ENCODE measurements around the gene KNSTRN. TPM values are rescaled to one million over a fixed set of nuclear protein-coding genes. Genes with fewer than 3 reads are reported as not detected.

Gene KNSTRN
- total RNA-seq, 4 donors from 2014 or later, result 3.3 to 7.1 (median 4.2) TPM

DNA sequence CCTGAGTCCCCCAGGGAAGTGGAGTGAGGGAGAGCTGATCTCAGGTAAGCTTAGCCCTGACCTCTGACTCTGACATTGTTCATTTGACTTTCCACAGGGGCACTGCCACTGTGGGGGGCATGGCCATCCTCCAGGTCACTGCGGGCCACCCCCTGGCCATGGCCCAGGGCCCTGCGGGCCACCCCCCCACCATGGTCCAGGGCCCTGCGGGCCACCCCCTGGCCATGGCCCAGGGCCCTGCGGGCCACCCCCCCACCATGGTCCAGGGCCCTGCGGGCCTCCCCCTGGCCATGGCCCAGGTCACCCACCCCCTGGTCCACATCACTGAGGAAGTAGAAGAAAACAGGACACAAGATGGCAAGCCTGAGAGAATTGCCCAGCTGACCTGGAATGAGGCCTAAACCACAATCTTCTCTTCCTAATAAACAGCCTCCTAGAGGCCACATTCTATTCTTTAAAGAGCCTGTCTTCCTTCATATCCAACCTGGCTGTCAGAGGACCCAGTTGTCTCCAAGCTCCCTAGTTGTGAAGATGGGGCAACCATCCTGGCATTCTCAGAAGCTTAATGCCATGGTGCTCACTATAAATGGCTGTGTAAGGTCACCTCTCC, 26.4 kb upstream of the KNSTRN start:
- Histone ChIP-seq H3K4me3 (no peak overlapping the region), H3K9me3 (no peaks in the 10 kb centered on the region), H3K27me3 (no peaks in the 10 kb centered on the region), H3K4me1 (peaks cover 0 to 31% (median 10%) of the 10 kb centered on the region in 4 donors), H3K36me3 (no peaks in the 10 kb centered on the region), H3K27ac (no peak overlapping the region)
- no peak for DNase-seq (ENCODE audit: low spot score in 2 of 2)
- no peak for TF ChIP-seq CTCF (IDR thresholded peaks at IDR 0.05)
- TF ChIP-seq EP300 (IDR thresholded peaks at IDR 0.05), result no peak
- TF ChIP-seq POLR2A (IDR thresholded peaks at IDR 0.05), result no peak
- WGBS, 2 donors, result 87% methylated on average over 3 of the region's 5 CpGs; no CpG with 5 or more reads in 1 of the 2 donors

GRCh38 chr15:40357246-40357645, 25.3 kb upstream of the KNSTRN start:
- Histone ChIP-seq H3K27ac (no peak overlapping the region), H3K4me3 (no peak overlapping the region), H3K27me3 (no peaks in the 10 kb centered on the region), H3K9me3 (no peaks in the 10 kb centered on the region), H3K4me1 (peaks cover 0 to 31% (median 10%) of the 10 kb centered on the region in 4 donors), H3K36me3 (no peaks in the 10 kb centered on the region)
- TF ChIP-seq POLR2A (IDR thresholded peaks at IDR 0.05) (no peak), EP300 (IDR thresholded peaks at IDR 0.05) (no peak), CTCF (IDR thresholded peaks at IDR 0.05) (no peak)
- DNase-seq (ENCODE audit: low spot score in 2 of 2), result no peak
- WGBS, 2 donors, result 67 to 83% methylated on average over 1 of the region's 1 CpG

GRCh38 chr15:40357723-40358470, 24.6 kb upstream of the KNSTRN start, which contains the start of gene DISP2:
DISP2 (plus strand) TSS chr15:40358219; CDS start chr15:40358322, 103 bp downstream.
- Histone ChIP-seq H3K27me3 (no peaks in the 10 kb centered on the region), H3K9me3 (no peaks in the 10 kb centered on the region), H3K27ac (peak within 1 kb of the TSS in 1 of 4 donors; percentile 47), H3K4me3 (peak within 1 kb of the TSS; percentile 26 to 59 (median 48)), H3K4me1 (peaks cover 0 to 31% (median 10%) of the 10 kb centered on the region in 4 donors), H3K36me3 (no peaks in the 10 kb centered on the region)
- DNase-seq (ENCODE audit: low spot score in 2 of 2), result peak; percentile 64 to 71
- TF ChIP-seq CTCF (IDR thresholded peaks at IDR 0.05) (no peak), POLR2A (IDR thresholded peaks at IDR 0.05) (no peak), EP300 (IDR thresholded peaks at IDR 0.05) (no peak)
- WGBS, 2 donors, result 5 to 6% methylated on average over 34 to 48 of the region's 82 CpGs

- peak overlapping the region; percentile 26 to 59 (median 48) for H3K4me3 ChIP-seq
- WGBS, 2 donors, result 11 to 13% methylated on average over 26 to 30 of the region's 31 CpGs
- no peak for DNase-seq (ENCODE audit: low spot score in 2 of 2)
Measured at GRCh38 chr15:40358471-40359353, 23.8 kb upstream of the KNSTRN start.

More at GRCh38 chr15:40358471-40359353, 23.8 kb upstream of the KNSTRN start:
- Histone ChIP-seq H3K36me3 (no peaks in the 10 kb centered on the region), H3K27ac (no peak overlapping the region), H3K4me1 (peaks cover 0 to 27% (median 10%) of the 10 kb centered on the region in 4 donors), H3K9me3 (no peaks in the 10 kb centered on the region), H3K27me3 (no peaks in the 10 kb centered on the region)
- no peak for TF ChIP-seq EP300 (IDR thresholded peaks at IDR 0.05)
- no peak for TF ChIP-seq CTCF (IDR thresholded peaks at IDR 0.05)
- no peak for TF ChIP-seq POLR2A (IDR thresholded peaks at IDR 0.05)
